ENCODE data around the gene DPT.

Gene DPT

GRCh38 chr1:168665975-168666374 lies 63.0 kb downstream of the DPT start:
- no peak for DNase-seq (ENCODE audit: low read depth in 2 of 2)

GRCh38 chr1:168664069-168664834 lies 64.8 kb downstream of the DPT start:
- DNase-seq (ENCODE audit: low read depth in 2 of 2): no peak

GRCh38 chr1:168656485-168656884 lies 72.5 kb downstream of the DPT start:
- DNase-seq (ENCODE audit: low read depth in 2 of 2): no peak

GRCh38 chr1:168654198-168654915 lies 74.6 kb downstream of the DPT start:
- DNase-seq (ENCODE audit: low read depth in 2 of 2): no peak

GRCh38 chr1:168653567-168653966 lies 75.4 kb downstream of the DPT start:
- DNase-seq (ENCODE audit: low read depth in 2 of 2): no peak

- no peak for DNase-seq (ENCODE audit: low read depth in 2 of 2)
Measured at GRCh38 chr1:168645721-168646120, 83.3 kb downstream of the DPT start.
